GM18511 (cell line): ENCODE measurements around the gene GSE1.
"Not testable (repeated sequence)": the region's sequence is repeated elsewhere in the genome, so short reads cannot be mapped to it uniquely, and the experiment has no call there.

Experiments used
- ATAC-seq: cut with Tn5 transposase; IDR thresholded peaks from one replicate; pipeline ENCODE4 v1.9.1; 2021; ENCODE audit warnings: mild to moderate bottlenecking, moderate library complexity; ENCODE audit not compliant: unreplicated experiment

Gene GSE1

DNA sequence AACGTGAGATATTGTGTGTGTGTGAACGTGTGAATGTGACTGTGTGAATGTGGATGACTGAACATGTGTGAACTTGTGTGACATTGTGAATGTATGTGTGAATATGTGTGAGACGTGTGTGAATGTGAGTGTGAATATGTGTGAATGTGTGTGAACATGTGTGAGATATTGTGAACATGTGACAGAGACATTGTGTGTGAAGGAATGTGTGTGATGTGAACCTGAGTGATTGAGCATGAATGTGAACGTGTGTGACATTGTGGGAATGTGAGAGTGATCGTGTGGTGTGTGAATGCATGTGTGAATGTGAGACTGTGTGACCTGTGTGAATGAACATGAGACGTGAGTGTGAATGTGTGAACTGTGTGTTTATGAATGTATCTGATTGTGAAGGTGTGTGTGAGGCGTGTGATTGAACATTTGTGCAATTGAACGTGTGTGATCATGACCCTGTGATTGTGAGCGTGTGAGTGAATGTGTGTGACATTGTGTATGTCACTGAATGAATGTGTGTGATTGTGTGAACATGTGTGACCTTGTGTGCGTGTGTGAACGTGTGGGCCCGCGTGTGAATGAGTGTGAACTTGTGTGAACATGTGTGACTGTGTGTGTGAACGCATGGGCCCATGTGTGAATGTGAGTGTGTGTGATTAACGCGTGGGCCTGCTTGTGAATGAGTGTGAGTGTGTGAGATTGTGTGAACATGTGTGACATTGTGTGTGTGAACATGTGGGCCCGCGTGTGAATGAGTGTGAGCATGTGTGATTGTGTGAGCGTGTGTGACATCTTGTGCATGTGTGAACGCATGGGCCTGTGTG is 23.2 kb upstream of the GSE1 start:
- ATAC-seq: no peak

DNA sequence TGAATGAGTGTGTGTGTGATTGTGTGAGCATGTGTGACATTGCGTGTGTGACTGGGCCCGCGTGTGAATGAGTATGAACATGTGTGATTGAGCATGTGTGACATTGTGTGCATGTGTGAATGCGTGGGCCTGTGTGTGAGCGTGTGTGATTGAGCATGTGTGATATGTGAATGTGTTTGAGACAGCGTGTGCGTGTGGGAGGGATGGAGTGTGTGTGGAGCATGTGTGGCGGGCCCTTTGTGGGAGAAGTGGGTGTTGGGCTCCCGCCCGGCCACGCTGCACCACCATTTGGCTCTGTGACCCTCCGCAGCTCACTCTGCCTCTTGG is 22.7 kb upstream of the GSE1 start:
- ATAC-seq: no peak

DNA sequence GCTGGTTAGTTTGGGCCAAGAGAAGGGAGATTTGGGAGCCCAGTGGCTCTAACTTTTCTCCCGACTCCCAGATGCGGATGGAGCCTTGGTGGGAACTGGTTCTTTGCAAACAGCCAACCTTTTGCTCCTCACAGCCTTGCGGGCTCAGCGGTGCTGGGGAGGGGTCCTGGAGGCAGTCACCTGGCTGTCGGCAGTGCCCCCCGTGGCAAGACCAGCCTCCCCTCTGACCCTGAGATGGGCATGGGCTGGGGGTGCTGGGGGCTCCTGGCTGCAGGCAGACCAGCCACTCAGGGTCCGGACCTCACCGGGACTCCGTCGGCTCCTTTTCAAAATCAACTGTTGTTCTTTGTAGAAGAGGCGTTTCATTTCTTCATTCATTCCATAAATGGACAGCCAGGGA is 21.7 kb upstream of the GSE1 start:
- ATAC-seq: no peak

DNA sequence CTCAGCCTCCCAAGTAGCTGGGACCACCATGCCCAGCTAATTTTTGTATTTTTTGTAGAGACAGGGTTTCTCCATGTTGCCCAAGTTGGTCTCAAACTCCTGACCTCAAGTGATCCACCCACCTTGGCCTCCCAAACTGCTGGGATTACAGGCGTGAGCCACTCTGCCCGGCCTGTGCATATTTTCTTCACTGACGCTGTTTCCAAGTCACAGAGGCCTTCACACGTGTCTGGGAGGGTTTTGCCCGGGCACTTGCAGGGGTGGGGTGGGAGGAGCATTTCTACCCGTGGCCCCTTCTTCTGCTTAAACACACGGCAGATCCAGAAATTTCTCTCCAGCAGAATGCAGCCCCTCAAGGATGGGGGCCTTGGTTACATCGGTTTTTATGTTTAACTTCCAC is 20.8 kb upstream of the GSE1 start:
- ATAC-seq: not testable (repeated sequence)

DNA sequence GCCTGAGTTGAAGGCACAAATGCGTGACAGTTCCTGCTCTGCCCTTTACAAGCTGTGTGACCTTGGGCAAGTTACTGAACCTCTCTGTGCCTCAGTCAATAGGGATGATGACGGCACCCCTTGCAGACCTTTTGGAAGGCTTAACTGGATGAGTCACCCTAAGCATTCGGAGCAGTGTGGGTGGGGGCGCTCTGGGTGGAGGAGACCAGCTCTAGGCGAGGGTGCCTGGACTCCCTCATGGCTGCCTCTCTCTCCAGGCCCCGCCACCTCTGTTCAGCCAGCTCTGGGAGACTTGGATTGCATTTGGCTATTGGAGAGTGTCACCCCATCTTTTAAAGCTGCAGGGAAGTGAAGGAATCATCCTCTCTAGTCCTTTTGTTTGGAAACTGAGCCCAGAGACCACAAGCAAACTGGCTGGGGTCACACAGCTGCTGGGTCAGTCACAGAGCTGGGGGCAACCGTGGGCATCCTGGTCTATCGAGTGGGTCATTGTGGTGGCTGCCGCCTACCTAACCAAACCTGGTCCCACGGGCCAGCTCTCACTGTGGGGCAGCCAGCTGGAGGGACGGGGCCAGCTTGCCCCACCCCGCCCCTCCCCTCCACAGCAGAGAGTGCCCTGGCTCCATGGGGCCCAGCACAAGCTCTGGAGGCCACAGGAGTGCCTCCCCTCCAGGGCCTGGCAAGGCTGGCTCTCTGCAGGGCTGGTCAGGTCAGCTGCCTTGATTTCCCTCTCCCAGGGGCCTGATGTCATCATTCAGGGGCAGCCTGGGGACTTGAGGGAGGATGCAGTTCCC is 20.2 kb upstream of the GSE1 start:
- no peak for ATAC-seq

- no peak for ATAC-seq
Measured at GRCh38 chr16:85593494-85594221, 19.5 kb upstream of the GSE1 start.

DNA sequence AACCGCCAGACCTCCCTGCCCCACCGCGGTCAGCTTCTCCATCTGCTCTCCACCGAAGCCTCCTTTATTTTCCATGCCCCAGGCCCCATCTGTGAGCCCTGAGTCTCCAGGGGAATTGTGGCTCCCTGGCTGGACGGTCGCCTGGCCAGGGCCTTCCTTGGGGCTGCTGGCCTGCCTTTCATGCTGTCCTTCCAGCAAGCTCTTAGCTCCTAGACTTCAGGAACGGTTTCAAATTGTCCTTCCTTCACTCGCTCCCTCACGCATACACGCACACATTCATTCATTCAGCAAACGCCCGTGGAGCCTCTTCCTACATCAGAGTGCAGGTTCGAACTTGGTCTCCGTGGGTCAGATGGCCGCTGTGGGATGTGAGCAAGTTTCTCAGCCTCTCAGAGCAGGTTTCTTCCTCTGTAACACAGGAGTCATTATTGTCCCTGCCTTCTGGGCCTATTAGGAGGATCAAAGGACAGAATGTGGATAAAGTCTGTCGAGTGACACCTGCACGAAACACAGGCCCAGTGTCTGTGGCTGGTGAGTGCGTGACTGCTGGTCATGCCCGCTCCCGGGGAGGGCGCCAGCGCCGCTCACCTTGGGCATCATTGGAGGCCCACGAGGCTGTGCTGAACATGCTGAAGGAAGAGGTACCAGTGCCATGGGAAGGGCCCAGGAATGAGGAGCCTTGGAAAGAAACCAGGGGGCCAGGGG is 18.7 kb upstream of the GSE1 start:
- ATAC-seq: no peak

DNA sequence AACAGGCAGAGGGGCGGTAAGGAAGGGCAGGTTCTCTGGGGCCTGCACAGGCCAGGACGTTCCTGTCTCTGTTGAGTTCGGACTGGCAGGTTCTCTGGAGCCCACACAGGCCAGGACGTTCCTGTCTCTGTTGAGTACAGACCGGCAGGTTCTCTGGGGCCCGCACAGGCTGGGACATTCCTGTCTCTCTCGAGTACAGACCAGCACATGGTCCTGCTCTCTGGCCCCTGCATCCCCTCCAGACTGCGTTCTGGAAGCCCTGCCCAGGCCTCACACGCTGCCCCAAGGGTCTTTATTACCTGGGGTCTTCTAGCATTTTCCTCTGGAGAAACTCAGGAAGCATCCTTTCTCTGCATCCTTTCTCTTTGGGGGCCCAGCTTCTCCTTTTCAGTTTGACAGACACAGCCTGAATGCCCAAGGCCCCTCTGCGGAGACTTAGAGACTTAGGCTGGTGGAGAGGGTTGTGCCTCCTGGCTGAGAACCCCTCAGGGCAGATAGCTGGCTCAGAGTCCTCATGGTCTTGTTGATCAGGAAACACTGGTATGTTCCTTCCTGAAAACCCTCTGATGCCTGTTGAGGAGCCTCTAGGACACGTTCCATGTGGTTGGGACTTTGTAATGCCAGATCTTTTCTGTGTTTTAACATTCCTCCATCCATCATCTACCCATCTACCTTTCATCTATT is 18.0 kb upstream of the GSE1 start:
- no peak for ATAC-seq

DNA sequence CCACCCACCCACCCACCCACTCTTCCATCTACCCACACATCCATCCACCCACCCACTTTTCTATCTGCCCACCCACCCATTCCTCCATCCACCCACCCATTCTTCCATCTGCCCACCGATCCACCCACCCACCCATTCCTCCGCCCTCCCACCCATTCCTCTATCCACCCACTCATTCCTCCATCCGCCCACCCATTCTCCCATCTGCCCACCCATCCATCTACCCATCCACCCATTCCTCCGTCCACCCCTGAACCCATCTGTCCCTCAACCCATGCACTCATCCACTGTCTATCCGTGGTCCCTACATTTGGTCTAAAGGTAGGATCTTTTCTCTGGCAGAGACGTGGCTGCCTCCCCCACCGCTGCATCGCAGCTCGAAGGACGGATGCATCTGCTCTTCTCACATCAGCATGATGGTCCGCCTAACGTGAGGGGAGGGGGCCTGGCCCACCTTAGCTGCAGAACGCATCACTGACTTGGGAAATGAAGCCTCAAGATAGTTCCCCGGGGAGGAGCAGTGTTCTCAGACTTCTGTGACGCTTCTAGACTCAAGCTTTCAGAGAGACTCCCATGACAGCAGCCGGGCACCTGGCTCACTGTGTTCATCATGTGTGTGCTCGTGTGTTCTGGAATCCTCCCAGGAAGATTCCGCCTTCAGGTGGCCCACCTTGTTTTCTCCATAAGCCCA is 17.2 kb upstream of the GSE1 start:
- no peak for ATAC-seq

GRCh38 chr16:85598141-85598540 is 15.0 kb upstream of the GSE1 start:
- no peak for ATAC-seq

DNA sequence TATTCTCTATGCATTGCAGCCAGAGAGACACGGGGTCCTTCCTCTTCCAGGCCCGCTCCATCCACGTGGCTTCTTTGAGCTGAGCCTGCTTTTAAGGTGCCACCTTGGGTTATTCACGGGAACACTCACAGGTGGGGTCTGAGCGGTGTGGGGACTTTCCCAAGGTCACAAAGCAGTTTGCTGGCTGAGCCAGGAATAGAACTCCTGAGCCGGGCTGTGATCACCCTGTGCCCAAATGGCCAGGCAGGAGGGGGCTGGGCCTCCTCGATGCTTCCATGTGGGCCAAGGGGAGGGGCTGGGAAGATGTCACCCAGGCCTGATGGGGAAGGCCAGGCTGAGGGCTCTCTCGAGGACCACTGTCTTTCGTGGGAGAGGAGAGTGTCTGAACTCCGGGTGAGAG is 13.0 kb upstream of the GSE1 start:
- no peak for ATAC-seq

GRCh38 chr16:85600530-85601271 is 12.4 kb upstream of the GSE1 start:
- ATAC-seq: no peak

DNA sequence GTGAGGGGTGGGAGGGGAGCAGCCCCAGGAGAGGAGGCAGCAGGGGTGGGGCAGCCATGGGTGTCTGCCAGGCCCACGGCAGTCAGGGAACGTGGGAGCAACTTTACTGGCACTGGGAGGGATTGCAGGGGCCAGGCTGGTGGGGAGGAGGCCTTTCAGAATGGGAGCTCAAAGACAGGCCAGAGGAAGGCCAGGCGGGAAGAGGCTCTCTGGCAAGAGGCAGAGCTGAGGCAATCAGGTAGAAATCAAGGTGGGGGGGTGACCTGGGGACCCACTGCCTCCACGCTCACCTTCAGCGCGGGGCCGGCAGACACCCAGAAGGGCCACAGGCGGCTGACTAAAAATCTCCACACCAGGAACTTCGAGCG is 11.9 kb upstream of the GSE1 start:
- no peak for ATAC-seq

DNA sequence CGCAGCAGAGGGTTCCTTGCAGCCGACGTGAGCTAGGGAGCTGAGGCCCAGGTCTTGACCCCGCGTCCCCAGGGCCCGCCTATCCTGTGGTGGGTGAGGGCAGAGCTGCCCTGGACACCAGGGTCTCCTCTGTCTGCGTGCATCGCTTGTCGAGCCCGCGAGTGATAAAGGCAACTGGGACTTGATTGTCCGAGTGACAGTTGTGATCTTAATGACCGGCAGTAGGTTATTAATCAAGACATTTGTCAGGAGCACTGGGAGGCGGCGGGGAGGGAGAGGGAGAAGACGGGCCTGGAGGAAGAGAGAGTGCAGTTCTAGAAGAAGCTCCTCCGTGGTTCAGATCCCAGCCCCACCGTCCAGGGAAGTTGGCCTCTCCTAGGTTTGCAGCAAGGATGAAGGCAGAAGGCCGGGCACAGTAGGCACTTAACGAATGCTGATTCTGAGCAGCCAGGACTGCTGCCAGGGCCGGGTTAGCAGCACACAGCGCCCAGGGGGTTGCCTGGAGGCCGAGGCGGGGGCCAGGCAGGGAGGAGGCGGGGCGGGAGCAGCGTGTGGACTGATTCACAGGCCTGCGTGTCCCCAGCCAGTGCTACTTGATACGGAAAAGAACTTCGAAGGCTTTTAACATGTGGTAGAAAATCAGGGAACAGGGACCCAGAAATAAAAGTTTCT is 11.3 kb upstream of the GSE1 start:
- ATAC-seq: no peak

DNA sequence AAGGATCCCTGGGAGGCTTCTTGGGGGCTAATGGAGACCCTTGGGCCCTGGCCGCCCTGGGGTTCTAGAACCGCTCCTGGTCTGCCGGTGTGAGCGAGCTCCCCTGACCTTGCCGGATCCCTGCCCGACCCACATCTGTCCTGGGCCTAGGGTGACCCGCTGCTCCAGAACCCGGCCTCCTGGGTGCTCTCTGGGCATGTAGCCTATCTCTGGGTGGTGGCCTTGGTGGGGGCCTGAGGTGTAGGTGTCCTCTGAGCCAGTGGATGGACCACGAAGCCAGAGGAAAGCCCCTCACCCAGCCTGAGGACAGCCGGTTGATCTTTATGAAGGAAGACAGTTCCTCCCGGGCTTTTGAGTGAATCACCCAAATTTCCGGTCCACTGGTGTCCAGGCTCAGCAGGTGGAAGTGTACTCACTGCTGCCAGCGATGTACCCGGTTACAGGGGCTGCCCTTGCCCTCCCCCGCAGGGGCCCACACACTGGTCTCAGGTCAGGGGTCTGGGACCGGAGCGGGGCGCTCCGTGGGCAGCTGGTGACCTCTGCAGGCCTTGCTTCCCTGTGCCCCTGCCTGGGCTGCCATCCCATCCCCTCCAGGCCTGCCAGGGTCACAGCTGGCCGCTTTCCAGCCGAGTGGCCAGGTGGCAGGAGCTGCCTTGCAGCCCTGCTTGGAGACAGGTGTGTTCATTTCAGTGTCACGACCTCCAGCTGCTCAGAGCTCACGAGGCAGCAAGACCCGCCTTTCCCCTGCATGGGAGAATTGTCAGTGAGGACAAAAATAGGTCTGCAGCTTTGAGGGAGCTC is 10.5 kb upstream of the GSE1 start:
- no peak for ATAC-seq

GRCh38 chr16:85603203-85603755 is 9.8 kb upstream of the GSE1 start:
- no peak for ATAC-seq

GRCh38 chr16:85604145-85604705 is 8.9 kb upstream of the GSE1 start:
- ATAC-seq: no peak
